Calu3 (cell line): Measurements from ENCODE around the gene MMS22L. TPM values are rescaled to one million over a fixed set of nuclear protein-coding genes. Genes with fewer than 3 reads are reported as not detected.

Experiments used
- BruUV-seq: library from RNA; stranded (reverse); fragments of 400-500 nt; replicated peaks from 2 replicates; lab custom pipeline; 2021; lab: Mats Ljungman, UMichigan
- CTCF ChIA-PET: fragments of 300-600 bp; sonication (Branson Sonifier 250); formaldehyde crosslinking; loops from one replicate; lab custom pipeline; 2022; ENCODE audit warnings: antibody characterized with exemption; lab: Charles Lee
- DNase-seq: peaks from one replicate; pipeline ENCODE4 v3.0.0; 2022
- H3K27ac Mint-ChIP-seq: one replicate; pipeline ENCODE4 v1.8.0; 2022; ENCODE audit warnings: mixed read lengths; ENCODE audit not compliant: unreplicated experiment
- H3K27me3 Mint-ChIP-seq: one replicate; pipeline ENCODE4 v1.8.0; 2022; ENCODE audit warnings: mixed read lengths; ENCODE audit not compliant: unreplicated experiment
- H3K36me3 Mint-ChIP-seq: one replicate; pipeline ENCODE4 v1.8.0; 2022; ENCODE audit warnings: mild to moderate bottlenecking, moderate library complexity, mixed read lengths; ENCODE audit not compliant: insufficient read depth, unreplicated experiment
- H3K4me1 Mint-ChIP-seq: one replicate; pipeline ENCODE4 v1.8.0; 2022; ENCODE audit warnings: mild to moderate bottlenecking, low read depth, mixed read lengths; ENCODE audit not compliant: unreplicated experiment
- H3K4me3 Mint-ChIP-seq: one replicate; pipeline ENCODE4 v1.8.0; 2022; ENCODE audit warnings: mild to moderate bottlenecking, low read depth, moderate library complexity, mixed read lengths; ENCODE audit not compliant: unreplicated experiment
- H3K9me3 Mint-ChIP-seq: one replicate; pipeline ENCODE4 v1.8.0; 2022; ENCODE audit warnings: low read depth, mixed read lengths; ENCODE audit not compliant: unreplicated experiment
- CTCF ChIP-seq: fragments of 200-600 bp; IDR thresholded peaks from one replicate; pipeline ENCODE4 v1.8.0; 2022; ENCODE audit warnings: antibody characterized with exemption; ENCODE audit not compliant: unreplicated experiment
- intact Hi-C: fragments of 100-400 bp; cut with micrococcal nuclease; formaldehyde crosslinking; loops from one replicate; pipeline ENCODE4 v1.10.0; 2022; ENCODE audit not compliant: unreplicated experiment
- total RNA-seq: library from RNA; stranded (reverse); gene quantifications from 2 replicates; pipeline ENCODE4 v1.2.3, GENCODE V29; 2022

Gene MMS22L
- total RNA-seq, 1 experiment from 2014 or later, result 26.0 TPM

- no peak overlapping the region for H3K4me3 Mint-ChIP-seq
Measured at GRCh38 chr6:97218912-97219311, 64.1 kb downstream of the MMS22L start.

GRCh38 chr6:97215157-97215769 is 67.8 kb downstream of the MMS22L start:
- CTCF ChIA-PET, result interaction anchor here (0.6 to 0.9 kb wide), 3 partner anchors 10 to 180 kb away, joined by 3 to 4 read pairs (median 3); no protein-coding TSS in a partner anchor
- H3K4me3 Mint-ChIP-seq, result no peak overlapping the region
- no peaks in the 10 kb centered on the region for H3K4me1 Mint-ChIP-seq
- no TSS peak for BruUV-seq
- intact Hi-C loops, result loop anchor here (1.0 kb wide), 1 partner anchor 179 kb away; no protein-coding TSS in a partner anchor
- peak; percentile 27 for TF ChIP-seq CTCF
- H3K27ac Mint-ChIP-seq, result no peak overlapping the region
- no peaks in the 10 kb centered on the region for H3K36me3 Mint-ChIP-seq
- no peaks in the 10 kb centered on the region for H3K27me3 Mint-ChIP-seq
- DNase-seq, result peak; percentile 13
- no peaks in the 10 kb centered on the region for H3K9me3 Mint-ChIP-seq

More at GRCh38 chr6:97218912-97219311, 64.1 kb downstream of the MMS22L start:
- Mint-ChIP-seq H3K27me3 (no peaks in the 10 kb centered on the region), H3K27ac (no peak overlapping the region), H3K36me3 (no peaks in the 10 kb centered on the region), H3K9me3 (no peaks in the 10 kb centered on the region), H3K4me1 (no peaks in the 10 kb centered on the region)
- intact Hi-C loops, result no loop called here
- DNase-seq, result no peak
- CTCF ChIA-PET, result no interaction called here
- BruUV-seq, result no TSS peak
- no peak for TF ChIP-seq CTCF

GRCh38 chr6:97214671-97215070 is 68.3 kb downstream of the MMS22L start:
- no peak for DNase-seq
- no peaks in the 10 kb centered on the region for H3K9me3 Mint-ChIP-seq
- no peak overlapping the region for H3K4me3 Mint-ChIP-seq
- no peak overlapping the region for H3K27ac Mint-ChIP-seq
- CTCF ChIA-PET, result interaction anchor here (0.6 to 0.9 kb wide), 2 partner anchors 22 to 180 kb away, joined by 3 to 4 read pairs; no protein-coding TSS in a partner anchor
- TF ChIP-seq CTCF, result no peak
- H3K27me3 Mint-ChIP-seq, result no peaks in the 10 kb centered on the region
- H3K36me3 Mint-ChIP-seq, result no peaks in the 10 kb centered on the region
- intact Hi-C loops, result loop anchor here (1.0 kb wide), 1 partner anchor 180 kb away; no protein-coding TSS in a partner anchor
- BruUV-seq, result no TSS peak
- H3K4me1 Mint-ChIP-seq, result no peaks in the 10 kb centered on the region

- Mint-ChIP-seq H3K4me1 (no peaks in the 10 kb centered on the region), H3K4me3 (no peak overlapping the region), H3K27me3 (no peaks in the 10 kb centered on the region), H3K9me3 (no peaks in the 10 kb centered on the region), H3K27ac (no peak overlapping the region), H3K36me3 (no peaks in the 10 kb centered on the region)
- no TSS peak for BruUV-seq
- CTCF ChIA-PET, result no interaction called here
- no peak for TF ChIP-seq CTCF
- intact Hi-C loops, result no loop called here
- no peak for DNase-seq
Measured at GRCh38 chr6:97207383-97207782, 75.6 kb downstream of the MMS22L start.
